ENCODE measurements around the gene CLEC2B.

The CLEC2B gene

DNA sequence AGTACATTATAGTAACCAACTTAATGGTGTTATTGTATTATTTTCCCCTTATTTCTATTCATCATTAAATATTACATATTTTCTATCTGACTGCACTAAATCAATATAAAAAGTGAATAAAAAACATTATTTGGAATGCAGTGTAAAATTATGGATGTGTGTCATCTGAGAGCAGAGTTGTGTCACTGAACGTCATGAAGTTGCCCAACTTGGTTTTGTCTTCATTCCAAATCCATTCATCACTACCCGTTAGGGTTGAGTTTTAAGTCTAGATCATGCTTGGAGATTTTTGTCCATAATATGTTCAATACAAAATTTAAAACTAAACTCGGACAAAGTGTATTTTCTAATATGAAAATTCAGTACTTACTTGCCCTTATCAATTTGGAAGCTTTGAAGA, 25.7 kb downstream of the CLEC2B start:
- Histone ChIP-seq H3K9me3 (replicated peaks in 1 of 2; ENCODE audit: control insufficient read depth in 2 of 2, insufficient read depth in 1 of 2, low read depth in 1 of 2, low read length in 2 of 2) (no peaks in the 10 kb centered on the region), H3K27me3 (ENCODE audit: control insufficient read depth in 3 of 3, insufficient read depth in 3 of 3, low read depth in 1 of 3, low read length in 3 of 3) (no peaks in the 10 kb centered on the region), H3K79me1 (ENCODE audit: low read depth, low read length) (no peaks in the 10 kb centered on the region), H3K23ac (ENCODE audit: low read depth, low read length, poor library complexity) (no peak overlapping the region), H2BK5ac (ENCODE audit: low read length) (no peak overlapping the region), H4K91ac (ENCODE audit: low read depth, low read length, poor library complexity) (no peak overlapping the region), H3K14ac (ENCODE audit: low read length) (no peak overlapping the region), H3K4me2 (ENCODE audit: insufficient read depth, low read length, poor library complexity, severe bottlenecking) (no peak overlapping the region), H3K18ac (ENCODE audit: low read length) (no peak overlapping the region), H2BK120ac (ENCODE audit: low read depth, low read length) (no peak overlapping the region), H2BK12ac (ENCODE audit: low read length) (no peak overlapping the region), H3K4ac (ENCODE audit: low read length) (no peak overlapping the region), H2AFZ (ENCODE audit: low read length) (no peak overlapping the region), H3K36me3 (replicated peaks in 1 of 2; ENCODE audit: control insufficient read depth in 2 of 2, insufficient read depth in 2 of 2, low read length in 2 of 2) (no peaks in the 10 kb centered on the region), H3K27ac (replicated peaks; ENCODE audit: low read length) (no peak overlapping the region), H3K9ac (ENCODE audit: low read depth, low read length, poor library complexity) (no peak overlapping the region), H3K4me1 (ENCODE audit: control insufficient read depth in 2 of 2, insufficient read depth in 1 of 2, low read depth in 1 of 2, low read length in 2 of 2) (no peaks in the 10 kb centered on the region), H3K4me3 (ENCODE audit: low read length in 2 of 2) (no peak overlapping the region), H4K8ac (ENCODE audit: low read depth, low read length) (no peak overlapping the region), H2AK5ac (ENCODE audit: low read depth, low read length) (no peak overlapping the region), H2BK15ac (ENCODE audit: low read length) (no peak overlapping the region)
- DNase-seq (ENCODE audit: low spot score), result no peak
- WGBS, 2 donors (ENCODE audit: extremely low coverage in 2 of 2, insufficient read length in 2 of 2, insufficient replicate concordance in 1 of 2), result no CpG with 5 or more reads among the region's 3 CpGs

DNA sequence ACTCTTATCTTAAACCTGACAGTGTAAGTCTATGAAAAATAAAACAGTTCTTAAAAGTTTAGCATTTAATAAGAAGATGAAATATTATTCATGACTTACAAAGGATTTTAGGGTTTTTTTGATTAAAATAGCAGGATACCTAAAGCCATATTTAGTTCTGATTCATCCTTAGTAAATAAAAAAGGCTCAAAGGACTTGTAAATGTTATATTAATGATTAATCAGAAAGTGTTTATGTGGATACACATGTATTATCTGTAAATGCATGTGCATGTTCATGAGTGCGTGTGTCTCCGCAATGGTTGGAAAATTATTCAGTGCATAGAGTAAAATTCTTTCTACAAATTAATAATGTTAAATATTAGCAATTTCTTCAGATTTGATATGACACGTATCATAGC, 37.4 kb downstream of the CLEC2B start:
- no peak for DNase-seq (ENCODE audit: low spot score)
- Histone ChIP-seq H3K4ac (ENCODE audit: low read length) (no peak overlapping the region), H2AFZ (ENCODE audit: low read length) (no peak overlapping the region), H2AK5ac (ENCODE audit: low read depth, low read length) (no peak overlapping the region), H2BK12ac (ENCODE audit: low read length) (no peak overlapping the region), H3K36me3 (replicated peaks in 1 of 2; ENCODE audit: control insufficient read depth in 2 of 2, insufficient read depth in 2 of 2, low read length in 2 of 2) (no peaks in the 10 kb centered on the region), H3K4me1 (ENCODE audit: control insufficient read depth in 2 of 2, insufficient read depth in 1 of 2, low read depth in 1 of 2, low read length in 2 of 2) (no peaks in the 10 kb centered on the region), H3K18ac (ENCODE audit: low read length) (no peak overlapping the region), H3K9ac (ENCODE audit: low read depth, low read length, poor library complexity) (no peak overlapping the region), H3K79me1 (ENCODE audit: low read depth, low read length) (no peaks in the 10 kb centered on the region), H3K14ac (ENCODE audit: low read length) (no peak overlapping the region), H3K27ac (replicated peaks; ENCODE audit: low read length) (no peak overlapping the region), H3K27me3 (ENCODE audit: control insufficient read depth in 3 of 3, insufficient read depth in 3 of 3, low read depth in 1 of 3, low read length in 3 of 3) (no peaks in the 10 kb centered on the region), H4K8ac (ENCODE audit: low read depth, low read length) (no peak overlapping the region), H2BK5ac (ENCODE audit: low read length) (no peak overlapping the region), H2BK120ac (ENCODE audit: low read depth, low read length) (no peak overlapping the region), H2BK15ac (ENCODE audit: low read length) (no peak overlapping the region), H3K9me3 (replicated peaks in 1 of 2; ENCODE audit: control insufficient read depth in 2 of 2, insufficient read depth in 1 of 2, low read depth in 1 of 2, low read length in 2 of 2) (no peaks in the 10 kb centered on the region), H3K23ac (ENCODE audit: low read depth, low read length, poor library complexity) (no peak overlapping the region), H3K4me2 (ENCODE audit: insufficient read depth, low read length, poor library complexity, severe bottlenecking) (no peak overlapping the region), H3K4me3 (ENCODE audit: low read length in 2 of 2) (no peak overlapping the region), H4K91ac (ENCODE audit: low read depth, low read length, poor library complexity) (no peak overlapping the region)
- no CpG with 5 or more reads among the region's 3 CpGs for WGBS, 2 donors (ENCODE audit: extremely low coverage in 2 of 2, insufficient read length in 2 of 2, insufficient replicate concordance in 1 of 2)

DNA sequence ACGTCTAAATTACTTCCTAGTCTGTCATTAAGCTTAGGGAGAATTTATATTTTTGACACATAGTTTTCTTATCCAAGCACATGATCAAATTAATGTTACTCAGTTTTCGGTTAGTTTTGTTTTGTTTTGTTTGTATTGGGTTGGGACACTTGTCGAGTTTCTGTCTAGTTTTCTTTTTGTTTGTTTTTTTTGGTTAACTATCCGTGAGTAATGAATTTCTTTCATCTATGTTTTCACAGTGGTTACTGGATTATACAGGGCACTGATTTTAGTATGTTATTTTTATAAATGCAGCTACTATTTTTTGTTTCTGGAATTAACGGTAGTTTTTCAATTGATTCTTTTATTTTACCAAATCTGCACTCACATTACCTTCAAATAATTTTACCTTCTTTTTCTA, 39.2 kb downstream of the CLEC2B start:
- H3K18ac ChIP-seq (ENCODE audit: low read length), result no peak overlapping the region
- H4K91ac ChIP-seq (ENCODE audit: low read depth, low read length, poor library complexity), result no peak overlapping the region
- H2BK12ac ChIP-seq (ENCODE audit: low read length), result no peak overlapping the region
- H2BK120ac ChIP-seq (ENCODE audit: low read depth, low read length), result no peak overlapping the region
- no peak overlapping the region for H3K9ac ChIP-seq (ENCODE audit: low read depth, low read length, poor library complexity)
- H3K9me3 ChIP-seq (replicated peaks in 1 of 2; ENCODE audit: control insufficient read depth in 2 of 2, insufficient read depth in 1 of 2, low read depth in 1 of 2, low read length in 2 of 2), result no peaks in the 10 kb centered on the region
- no peak overlapping the region for H3K4me2 ChIP-seq (ENCODE audit: insufficient read depth, low read length, poor library complexity, severe bottlenecking)
- DNase-seq (ENCODE audit: low spot score), result no peak
- no peaks in the 10 kb centered on the region for H3K36me3 ChIP-seq (replicated peaks in 1 of 2; ENCODE audit: control insufficient read depth in 2 of 2, insufficient read depth in 2 of 2, low read length in 2 of 2)
- H3K27me3 ChIP-seq (ENCODE audit: control insufficient read depth in 3 of 3, insufficient read depth in 3 of 3, low read depth in 1 of 3, low read length in 3 of 3), result no peaks in the 10 kb centered on the region
- no peak overlapping the region for H2AK5ac ChIP-seq (ENCODE audit: low read depth, low read length)
- WGBS, 2 donors (ENCODE audit: extremely low coverage in 2 of 2, insufficient read length in 2 of 2, insufficient replicate concordance in 1 of 2), result 100% methylated on average over 1 of the region's 5 CpGs; no CpG with 5 or more reads in 1 of the 2 donors
- no peak overlapping the region for H2AFZ ChIP-seq (ENCODE audit: low read length)
- no peak overlapping the region for H3K27ac ChIP-seq (replicated peaks; ENCODE audit: low read length)
- H2BK5ac ChIP-seq (ENCODE audit: low read length), result no peak overlapping the region
- H3K4me3 ChIP-seq (ENCODE audit: low read length in 2 of 2), result no peak overlapping the region
- no peak overlapping the region for H4K8ac ChIP-seq (ENCODE audit: low read depth, low read length)
- H3K23ac ChIP-seq (ENCODE audit: low read depth, low read length, poor library complexity), result no peak overlapping the region
- H2BK15ac ChIP-seq (ENCODE audit: low read length), result no peak overlapping the region
- H3K4ac ChIP-seq (ENCODE audit: low read length), result no peak overlapping the region
- H3K79me1 ChIP-seq (ENCODE audit: low read depth, low read length), result no peaks in the 10 kb centered on the region
- H3K14ac ChIP-seq (ENCODE audit: low read length), result no peak overlapping the region
- no peaks in the 10 kb centered on the region for H3K4me1 ChIP-seq (ENCODE audit: control insufficient read depth in 2 of 2, insufficient read depth in 1 of 2, low read depth in 1 of 2, low read length in 2 of 2)

DNA sequence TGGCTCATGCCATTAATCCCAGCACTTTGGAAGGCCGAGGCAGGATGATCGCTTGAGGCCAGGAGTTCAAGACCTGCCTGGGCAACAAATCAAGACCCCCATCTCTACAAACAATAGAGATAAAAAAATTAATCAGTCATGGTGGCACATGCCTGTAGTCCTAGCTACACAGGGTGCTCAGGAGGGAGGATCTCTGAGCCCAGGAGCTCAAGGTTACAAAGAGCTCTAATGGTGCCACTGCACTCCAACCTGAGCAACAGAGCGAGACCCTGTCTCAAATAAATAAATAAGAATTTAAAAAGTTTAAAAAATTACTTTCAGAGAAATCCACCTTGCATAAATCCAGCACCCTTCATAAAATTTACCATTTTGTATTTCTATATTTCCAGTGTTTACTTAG, 39.7 kb downstream of the CLEC2B start:
- Histone ChIP-seq H3K9ac (ENCODE audit: low read depth, low read length, poor library complexity) (no peak overlapping the region), H3K27me3 (ENCODE audit: control insufficient read depth in 3 of 3, insufficient read depth in 3 of 3, low read depth in 1 of 3, low read length in 3 of 3) (no peaks in the 10 kb centered on the region), H2AK5ac (ENCODE audit: low read depth, low read length) (no peak overlapping the region), H3K18ac (ENCODE audit: low read length) (no peak overlapping the region), H4K91ac (ENCODE audit: low read depth, low read length, poor library complexity) (no peak overlapping the region), H3K4me2 (ENCODE audit: insufficient read depth, low read length, poor library complexity, severe bottlenecking) (no peak overlapping the region), H3K79me1 (ENCODE audit: low read depth, low read length) (no peaks in the 10 kb centered on the region), H3K4ac (ENCODE audit: low read length) (no peak overlapping the region), H3K23ac (ENCODE audit: low read depth, low read length, poor library complexity) (no peak overlapping the region), H3K4me1 (ENCODE audit: control insufficient read depth in 2 of 2, insufficient read depth in 1 of 2, low read depth in 1 of 2, low read length in 2 of 2) (no peaks in the 10 kb centered on the region), H2BK120ac (ENCODE audit: low read depth, low read length) (no peak overlapping the region), H3K14ac (ENCODE audit: low read length) (no peak overlapping the region), H3K4me3 (ENCODE audit: low read length in 2 of 2) (no peak overlapping the region), H3K9me3 (replicated peaks in 1 of 2; ENCODE audit: control insufficient read depth in 2 of 2, insufficient read depth in 1 of 2, low read depth in 1 of 2, low read length in 2 of 2) (no peaks in the 10 kb centered on the region), H3K27ac (replicated peaks; ENCODE audit: low read length) (no peak overlapping the region), H2BK5ac (ENCODE audit: low read length) (no peak overlapping the region), H2AFZ (ENCODE audit: low read length) (no peak overlapping the region), H4K8ac (ENCODE audit: low read depth, low read length) (no peak overlapping the region), H3K36me3 (replicated peaks in 1 of 2; ENCODE audit: control insufficient read depth in 2 of 2, insufficient read depth in 2 of 2, low read length in 2 of 2) (no peaks in the 10 kb centered on the region), H2BK15ac (ENCODE audit: low read length) (no peak overlapping the region), H2BK12ac (ENCODE audit: low read length) (no peak overlapping the region)
- no peak for DNase-seq (ENCODE audit: low spot score)
- no CpG with 5 or more reads among the region's 3 CpGs for WGBS, 2 donors (ENCODE audit: extremely low coverage in 2 of 2, insufficient read length in 2 of 2, insufficient replicate concordance in 1 of 2)

Measured in neuronal stem cell (in vitro differentiated cells).